Naive thymus-derived CD4-positive, alpha-beta T cell (primary cell): Measurements from ENCODE around the gene PTPRA. TPM values are rescaled to one million over a fixed set of nuclear protein-coding genes. Genes with fewer than 3 reads are reported as not detected.

ENCODE experiments used
- ATAC-seq: fragments of 150-1000 bp; cut with Tn5 transposase; 2 replicates; pipeline ENCODE4 v1.10.0; 2021; ENCODE audit warnings: mild to moderate bottlenecking, moderate library complexity
- CTCF ChIA-PET: fragments of 350-600 bp; sonication (Branson Sonifier 250); formaldehyde crosslinking; loops from one replicate; lab custom pipeline; 2021; ENCODE audit warnings: antibody characterized with exemption; lab: Charles Lee
- POLR2A ChIA-PET: fragments of 350-600 bp; sonication (Branson Sonifier 250); formaldehyde crosslinking; loops from one replicate; lab custom pipeline; 2021; ENCODE audit warnings: antibody characterized with exemption, inconsistent platforms; lab: Charles Lee
- DNase-seq, 9 donors: peaks; one replicate each; pipeline versions ENCODE4 v3.0.0 to v3.0.0-alpha.2; 2020 to 2022; ENCODE audit warnings: mixed read lengths in 1 of 9
- H3K27ac ChIP-seq: one replicate; pipeline ENCODE4 v1.7.0; 2013; ENCODE audit warnings: mild to moderate bottlenecking, low read depth, low read length, moderate library complexity
- H3K27me3 ChIP-seq, 2 donors: one replicate each; pipeline ENCODE4 v1.7.0; 2013; ENCODE audit warnings: low read length in 2 of 2, mild to moderate bottlenecking in 2 of 2, moderate library complexity in 2 of 2; ENCODE audit not compliant: control insufficient read depth in 2 of 2, insufficient read depth in 2 of 2
- H3K36me3 ChIP-seq, 3 experiments: 1 replicate in 2 of 3; 2 replicates in 1 of 3; pipeline ENCODE4 v1.7.0; 2013; ENCODE audit warnings: low read length in 3 of 3, mild to moderate bottlenecking in 3 of 3, moderate library complexity in 1 of 3; ENCODE audit not compliant: insufficient read depth in 3 of 3, control insufficient read depth in 2 of 3
- H3K4me1 ChIP-seq, 2 donors: one replicate each; pipeline ENCODE4 v1.7.0; 2013; ENCODE audit warnings: low read length in 2 of 2, mild to moderate bottlenecking in 2 of 2, moderate library complexity in 1 of 2; ENCODE audit not compliant: control insufficient read depth in 2 of 2, insufficient read depth in 2 of 2
- H3K4me3 ChIP-seq: 2 replicates; pipeline ENCODE4 v1.7.0; 2013; ENCODE audit warnings: mild to moderate bottlenecking, low read length
- H3K9me3 ChIP-seq, 3 experiments: 1 replicate in 2 of 3; 2 replicates in 1 of 3; pipeline ENCODE4 v1.7.0; 2013; ENCODE audit warnings: low read length in 3 of 3; ENCODE audit not compliant: control insufficient read depth in 2 of 3
- H3K27ac Mint-ChIP-seq, 9 donors: one replicate each; pipeline ENCODE4 v1.8.0; 2020 to 2022; ENCODE audit warnings: mixed read lengths in 9 of 9, mild to moderate bottlenecking in 8 of 9, moderate library complexity in 5 of 9, inconsistent platforms in 2 of 9
- H3K27me3 Mint-ChIP-seq, 5 donors: one replicate each; pipeline ENCODE4 v1.8.0; 2021 to 2022; ENCODE audit warnings: mixed read lengths in 5 of 5, mild to moderate bottlenecking in 1 of 5
- H3K36me3 Mint-ChIP-seq, 5 donors: one replicate each; pipeline ENCODE4 v1.8.0; 2020 to 2022; ENCODE audit warnings: mixed read lengths in 5 of 5, mild to moderate bottlenecking in 3 of 5, inconsistent platforms in 1 of 5
- H3K4me1 Mint-ChIP-seq, 7 donors: one replicate each; pipeline ENCODE4 v1.8.0; 2020 to 2022; ENCODE audit warnings: mixed read lengths in 7 of 7, mild to moderate bottlenecking in 3 of 7, inconsistent platforms in 1 of 7
- H3K4me3 Mint-ChIP-seq, 10 donors: one replicate each; pipeline ENCODE4 v1.8.0; 2020 to 2022; ENCODE audit warnings: mild to moderate bottlenecking in 10 of 10, mixed read lengths in 10 of 10, moderate library complexity in 6 of 10, inconsistent platforms in 2 of 10
- H3K9me3 Mint-ChIP-seq, 11 donors: one replicate each; pipeline ENCODE4 v1.8.0; 2020 to 2022; ENCODE audit warnings: mixed read lengths in 11 of 11, mild to moderate bottlenecking in 4 of 11, inconsistent platforms in 1 of 11, moderate library complexity in 1 of 11
- intact Hi-C, 2 donors: fragments of 100-400 bp; cut with micrococcal nuclease; formaldehyde crosslinking; loops; one replicate each; pipeline ENCODE4 v1.15.1; 2023
- polyA plus RNA-seq, 2 donors: library from polyadenylated mRNA; unstranded; fragments of 300-500 nt; fragmentation: Illumina TruSeq; gene quantifications; one replicate each; pipeline ENCODE4 v1.2.3, GENCODE V29; 2021
- total RNA-seq, 6 experiments: library from RNA in 5 of 6; stranded (reverse) in 5 of 6; gene quantifications; 1 replicate in 5 of 6; 2 replicates in 1 of 6; pipeline ENCODE4 v1.2.3 and lab custom pipeline; 2021 to 2026

The PTPRA gene
- total and polyA plus RNA-seq, 7 experiments from 2014 or later: 27.5 to 86.6 (median 78.2) TPM

DNA sequence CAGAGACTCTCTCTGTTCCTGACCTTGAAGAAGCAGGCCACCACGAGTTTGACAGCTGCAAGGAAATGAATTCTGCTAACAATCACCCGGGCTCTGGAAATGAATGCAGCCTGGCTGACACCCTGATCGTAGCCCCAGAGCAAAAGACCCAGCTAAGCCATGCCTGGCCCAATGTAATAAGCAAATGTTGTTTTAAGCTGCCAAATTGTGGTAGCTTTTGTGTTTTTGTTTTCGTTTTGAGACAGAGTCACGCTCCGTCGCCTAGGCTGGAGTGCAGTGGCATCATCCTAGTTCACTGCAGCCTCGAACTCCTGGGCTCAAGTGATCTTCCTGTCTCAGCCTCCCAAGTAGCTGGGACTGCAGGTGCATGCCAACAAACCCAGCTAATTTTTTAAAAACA is 194.8 kb downstream of the PTPRA start:
- no peaks in the 10 kb centered on the region for H3K27me3 ChIP-seq
- Mint-ChIP-seq H3K27me3 (no peaks in the 10 kb centered on the region), H3K4me3 (no peak overlapping the region), H3K36me3 (peaks cover 0 to 6% (median 4%) of the 10 kb centered on the region in 5 donors), H3K4me1 (peaks cover 8 to 38% (median 27%) of the 10 kb centered on the region in 7 donors), H3K9me3 (peaks cover 0 to 2% (median 0%) of the 10 kb centered on the region in 11 donors), H3K27ac (peak overlapping the region in 3 of 9 donors; percentile 21 to 72 (median 59))
- intact Hi-C loops: loop anchor here in 1 of 2 donors (5.0 kb wide), 1 partner anchor 104 kb away; the partner anchor contains the start of gene LZTS3
- ChIA-PET POLR2A (interaction anchor here (1.4 to 7.0 kb wide), 2 partner anchors 20 to 25 kb away, joined by 3 to 61 read pairs; no protein-coding TSS in a partner anchor), CTCF (interaction anchor here (1.1 to 2.8 kb wide), 4 partner anchors 16 to 262 kb away, joined by 3 to 28 read pairs (median 4); no protein-coding TSS in a partner anchor)
- H3K4me1 ChIP-seq: peaks cover 0 to 17% of the 10 kb centered on the region in 2 donors
- no peak overlapping the region for H3K4me3 ChIP-seq
- H3K27ac ChIP-seq: no peak overlapping the region
- peaks cover 0 to 12% (median 0%) of the 10 kb centered on the region in 3 experiments for H3K36me3 ChIP-seq
- ATAC-seq: no peak
- no peaks in the 10 kb centered on the region for H3K9me3 ChIP-seq
- no peak for DNase-seq

DNA sequence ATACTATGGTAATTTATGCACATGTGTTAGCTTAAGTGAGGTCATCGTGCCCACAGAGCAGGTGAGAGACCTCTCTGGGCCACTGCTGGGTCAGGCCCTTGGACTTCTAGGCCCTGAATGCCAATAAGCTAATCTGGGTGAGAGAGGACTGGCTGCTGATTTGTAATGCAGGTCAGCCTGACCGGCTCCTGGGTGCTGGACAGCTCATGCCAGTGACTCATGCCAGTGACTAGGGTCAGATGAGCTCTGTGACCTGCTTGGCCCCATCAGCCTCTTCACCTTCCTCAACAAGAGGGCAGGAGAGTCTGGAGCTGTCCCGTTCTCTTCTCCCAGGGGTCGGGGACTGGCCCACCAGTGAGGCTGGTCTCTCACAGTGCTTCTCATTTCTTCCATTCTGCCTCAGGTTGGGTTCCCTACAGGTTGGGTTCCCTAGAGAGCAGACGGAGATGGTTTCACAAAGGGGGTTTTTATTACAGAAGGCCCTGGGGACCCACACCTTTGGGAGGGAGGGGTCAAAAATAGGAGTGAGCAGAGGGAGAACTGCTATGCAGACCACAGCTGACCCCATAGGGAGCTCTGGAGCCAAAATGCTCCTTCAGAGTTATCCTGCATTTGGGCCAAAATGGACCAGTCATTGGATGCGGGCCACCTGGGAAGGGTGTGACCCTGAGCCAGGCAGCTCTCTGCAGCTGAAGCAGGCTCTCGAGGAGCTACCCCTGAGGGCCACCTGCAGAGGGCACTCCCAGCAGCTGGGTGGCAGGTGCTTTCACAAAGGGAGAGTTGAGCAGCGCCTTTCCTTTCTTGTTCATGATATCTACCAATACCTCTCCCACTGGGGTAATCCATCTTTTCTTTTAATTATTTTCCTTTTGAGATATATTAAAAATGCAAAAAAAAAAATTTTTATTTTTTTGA is 196.0 kb downstream of the PTPRA start:
- Mint-ChIP-seq H3K36me3 (peaks cover 0 to 6% (median 4%) of the 10 kb centered on the region in 5 donors), H3K4me1 (peaks cover 8 to 38% (median 27%) of the 10 kb centered on the region in 7 donors), H3K4me3 (peak overlapping the region in 1 of 10 donors; percentile 25), H3K9me3 (peaks cover 0 to 2% (median 0%) of the 10 kb centered on the region in 11 donors), H3K27ac (peak overlapping the region in 4 of 9 donors; percentile 32 to 77 (median 52)), H3K27me3 (peaks cover 0 to 2% (median 0%) of the 10 kb centered on the region in 5 donors)
- Histone ChIP-seq H3K4me3 (no peak overlapping the region), H3K27me3 (no peaks in the 10 kb centered on the region), H3K36me3 (peaks cover 0 to 12% (median 0%) of the 10 kb centered on the region in 3 experiments), H3K27ac (no peak overlapping the region), H3K9me3 (no peaks in the 10 kb centered on the region), H3K4me1 (peaks cover 0 to 17% of the 10 kb centered on the region in 2 donors)
- POLR2A ChIA-PET: interaction anchor here (0.6 to 7.0 kb wide), 11 partner anchors 8 to 90 kb away, joined by 3 to 61 read pairs (median 3); no protein-coding TSS in a partner anchor
- intact Hi-C loops: loop anchor here in 1 of 2 donors (1.0 to 5.0 kb wide), 3 partner anchors 46 to 247 kb away; partner anchors contain the start of gene LZTS3
- ATAC-seq (peak; percentile 61), DNase-seq (peak in 7 of 9 donors; percentile 52 to 73 (median 62))
- CTCF ChIA-PET: interaction anchor here (0.6 to 2.8 kb wide), 16 partner anchors 20 to 247 kb away, joined by 3 to 28 read pairs (median 3); no protein-coding TSS in a partner anchor

DNA sequence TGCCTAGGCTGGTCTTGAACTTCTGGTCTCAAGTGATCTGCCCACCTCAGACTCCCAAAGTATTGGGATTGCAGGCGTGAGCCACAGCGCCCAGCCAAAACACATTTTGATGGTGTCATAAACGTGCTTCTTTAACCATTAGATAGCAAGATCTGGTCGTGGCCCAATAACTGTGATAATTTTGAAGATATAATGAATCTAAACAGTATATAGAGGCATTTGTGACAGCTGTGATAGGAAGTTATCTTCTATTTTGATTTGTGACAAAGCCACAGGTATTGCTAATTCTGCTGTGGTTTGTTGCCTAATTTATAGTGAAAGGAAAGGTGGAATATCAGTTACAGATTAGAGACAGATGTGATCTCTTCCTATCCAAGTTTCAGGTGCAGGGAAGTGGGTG is 197.4 kb downstream of the PTPRA start:
- ATAC-seq (no peak), DNase-seq (no peak)
- no peaks in the 10 kb centered on the region for H3K27me3 ChIP-seq
- H3K27ac Mint-ChIP-seq: peak overlapping the region; percentile 44 to 97 (median 86)
- peaks cover 0 to 2% (median 0%) of the 10 kb centered on the region in 11 donors for H3K9me3 Mint-ChIP-seq
- H3K4me1 ChIP-seq: peaks cover 0 to 17% of the 10 kb centered on the region in 2 donors
- H3K4me1 Mint-ChIP-seq: peaks cover 14 to 40% (median 30%) of the 10 kb centered on the region in 7 donors
- peaks cover 0 to 12% (median 0%) of the 10 kb centered on the region in 3 experiments for H3K36me3 ChIP-seq
- intact Hi-C loops: loop anchor here in 1 of 2 donors (5.0 kb wide), 2 partner anchors 47 to 102 kb away; partner anchors contain the start of gene LZTS3
- ChIA-PET CTCF (interaction anchor here (1.2 to 2.8 kb wide), 3 partner anchors 32 to 86 kb away, joined by 3 to 28 read pairs (median 7); no protein-coding TSS in a partner anchor), POLR2A (interaction anchor here (0.8 to 7.0 kb wide), 4 partner anchors 22 to 47 kb away, joined by 3 to 61 read pairs (median 4); no protein-coding TSS in a partner anchor)
- no peaks in the 10 kb centered on the region for H3K9me3 ChIP-seq
- no peak overlapping the region for H3K4me3 ChIP-seq
- H3K27me3 Mint-ChIP-seq: peaks cover 0 to 7% (median 0%) of the 10 kb centered on the region in 5 donors
- peak overlapping the region; percentile 76 for H3K27ac ChIP-seq
- H3K36me3 Mint-ChIP-seq: peaks cover 0 to 6% (median 4%) of the 10 kb centered on the region in 5 donors
- H3K4me3 Mint-ChIP-seq: peak overlapping the region; percentile 61 to 90 (median 84)

DNA sequence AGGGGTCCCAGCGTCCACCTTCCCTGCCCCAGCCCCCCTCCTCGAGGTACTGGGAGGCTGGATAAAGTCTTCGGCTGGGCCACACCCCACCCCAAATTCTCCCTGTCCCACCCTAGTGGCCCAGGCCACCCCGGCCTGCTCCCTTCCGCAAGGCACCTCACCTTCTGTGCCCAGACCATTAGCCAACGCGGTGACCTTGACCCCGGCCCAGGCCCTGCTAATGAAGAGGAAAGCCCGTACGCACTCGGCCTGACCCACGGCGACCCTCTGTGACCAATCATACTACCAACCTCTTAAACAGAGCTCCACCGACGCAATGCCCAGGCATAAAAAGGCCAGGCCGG is 198.0 kb downstream of the PTPRA start:
- CTCF ChIA-PET: interaction anchor here (1.2 kb wide), 1 partner anchor 48 kb away, joined by 3 read pairs; no protein-coding TSS in a partner anchor

DNA sequence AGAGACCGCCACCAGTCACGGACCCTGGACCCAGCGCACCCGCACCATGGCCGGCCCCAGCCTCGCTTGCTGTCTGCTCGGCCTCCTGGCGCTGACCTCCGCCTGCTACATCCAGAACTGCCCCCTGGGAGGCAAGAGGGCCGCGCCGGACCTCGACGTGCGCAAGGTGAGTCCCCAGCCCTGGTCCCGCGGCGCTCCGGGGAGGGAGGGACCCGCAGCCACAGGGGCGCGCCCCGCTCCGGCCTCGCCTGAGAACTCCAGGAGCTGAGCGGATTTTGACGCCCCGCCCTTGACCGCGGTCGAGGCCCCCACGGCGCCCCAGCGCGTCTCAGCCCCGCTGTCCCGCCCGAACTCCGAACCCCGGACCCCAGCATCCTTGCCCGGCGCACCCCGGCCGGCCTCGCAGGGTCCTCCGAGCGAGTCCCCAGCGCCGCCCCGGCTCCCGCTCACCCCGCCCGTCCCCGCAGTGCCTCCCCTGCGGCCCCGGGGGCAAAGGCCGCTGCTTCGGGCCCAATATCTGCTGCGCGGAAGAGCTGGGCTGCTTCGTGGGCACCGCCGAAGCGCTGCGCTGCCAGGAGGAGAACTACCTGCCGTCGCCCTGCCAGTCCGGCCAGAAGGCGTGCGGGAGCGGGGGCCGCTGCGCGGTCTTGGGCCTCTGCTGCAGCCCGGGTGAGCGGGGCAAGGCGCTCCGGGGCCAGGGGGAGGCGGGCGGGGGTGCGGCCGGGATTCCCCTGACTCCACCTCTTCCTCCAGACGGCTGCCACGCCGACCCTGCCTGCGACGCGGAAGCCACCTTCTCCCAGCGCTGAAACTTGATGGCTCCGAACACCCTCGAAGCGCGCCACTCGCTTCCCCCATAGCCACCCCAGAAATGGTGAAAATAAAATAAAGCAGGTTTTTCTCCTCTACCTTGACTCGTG is 198.6 kb downstream of the PTPRA start, which contains the start of gene OXT:
OXT (plus strand) TSS at position 11 of the 920 bp plus-strand sequence; CDS start at position 47, 36 bp downstream.
- Histone ChIP-seq H3K27me3 (no peaks in the 10 kb centered on the region), H3K36me3 (peaks cover 0 to 12% (median 0%) of the 10 kb centered on the region in 3 experiments), H3K9me3 (no peaks in the 10 kb centered on the region), H3K4me3 (peak within 1 kb of the TSS; percentile 53), H3K4me1 (peaks cover 0 to 21% of the 10 kb centered on the region in 2 donors), H3K27ac (peak within 1 kb of the TSS; percentile 76)
- ChIA-PET CTCF (interaction anchor here (0.5 to 1.4 kb wide), 5 partner anchors 21 to 143 kb away, joined by 3 to 5 read pairs (median 3); no protein-coding TSS in a partner anchor), POLR2A (interaction anchor here (0.6 to 7.0 kb wide), 8 partner anchors 21 to 148 kb away, joined by 3 to 61 read pairs (median 4); partner anchors contain the start of gene LZTS3)
- peak within 1 kb of the TSS; percentile 61 to 90 (median 86) for H3K4me3 Mint-ChIP-seq
- peaks cover 0 to 7% (median 0%) of the 10 kb centered on the region in 5 donors for H3K27me3 Mint-ChIP-seq
- DNase-seq: peak; percentile 58 to 78 (median 73)
- H3K27ac Mint-ChIP-seq: peak within 1 kb of the TSS; percentile 77 to 97 (median 90)
- peaks cover 0 to 7% (median 4%) of the 10 kb centered on the region in 5 donors for H3K36me3 Mint-ChIP-seq
- intact Hi-C loops: loop anchor here (1.0 to 5.0 kb wide), 4 partner anchors 18 to 100 kb away; partner anchors contain the start of gene LZTS3 (in 1 of the 2)
- H3K4me1 Mint-ChIP-seq: peaks cover 15 to 42% (median 29%) of the 10 kb centered on the region in 7 donors
- ATAC-seq: peak; percentile 88
- peaks cover 0 to 2% (median 0%) of the 10 kb centered on the region in 11 donors for H3K9me3 Mint-ChIP-seq

More for the DNA sequence above, 198.0 kb downstream of the PTPRA start:
- POLR2A ChIA-PET: interaction anchor here (0.7 to 7.0 kb wide), 3 partner anchors 22 to 46 kb away, joined by 3 to 61 read pairs (median 3); no protein-coding TSS in a partner anchor
- H3K27me3 ChIP-seq: no peaks in the 10 kb centered on the region
- peak overlapping the region; percentile 61 to 90 (median 84) for H3K4me3 Mint-ChIP-seq
- peaks cover 0 to 12% (median 0%) of the 10 kb centered on the region in 3 experiments for H3K36me3 ChIP-seq
- H3K9me3 ChIP-seq: no peaks in the 10 kb centered on the region
- H3K4me1 ChIP-seq: peaks cover 0 to 17% of the 10 kb centered on the region in 2 donors
- ATAC-seq: no peak
- no peak for DNase-seq
- peak overlapping the region in 7 of 9 donors; percentile 71 to 97 (median 84) for H3K27ac Mint-ChIP-seq
- H3K36me3 Mint-ChIP-seq: peaks cover 0 to 6% (median 4%) of the 10 kb centered on the region in 5 donors
- peaks cover 12 to 40% (median 30%) of the 10 kb centered on the region in 7 donors for H3K4me1 Mint-ChIP-seq
- peak overlapping the region; percentile 53 for H3K4me3 ChIP-seq
- H3K27ac ChIP-seq: peak overlapping the region; percentile 76
- H3K27me3 Mint-ChIP-seq: peaks cover 0 to 7% (median 0%) of the 10 kb centered on the region in 5 donors
- peaks cover 0 to 2% (median 0%) of the 10 kb centered on the region in 11 donors for H3K9me3 Mint-ChIP-seq
- intact Hi-C loops: loop anchor here in 1 of 2 donors (5.0 kb wide), 2 partner anchors 46 to 101 kb away; partner anchors contain the start of gene LZTS3
